Stimulated activated CD8-positive, alpha-beta memory T cell treated with anti-CD3 and anti-CD28 coated beads, Interleukin-4, amount 100 ng/mL, for 4 hours (primary cell): ENCODE results near the gene CRK.
"Not testable (repeated sequence)": the region's sequence is repeated elsewhere in the genome, so short reads cannot be mapped to it uniquely, and the experiment has no call there.

Source experiments
- DNase-seq, 2 donors: peaks; one replicate each; pipeline ENCODE4 v3.0.0-alpha.2; 2020; ENCODE audit warnings: low read depth in 2 of 2, low spot score in 1 of 2

The CRK gene

GRCh38 chr17:1431631-1432104, 24.4 kb downstream of the CRK start:
- no peak for DNase-seq

GRCh38 chr17:1423456-1424135, 32.4 kb downstream of the CRK start:
- DNase-seq = no peak

GRCh38 chr17:1422885-1423284, 33.1 kb downstream of the CRK start:
- no peak for DNase-seq

- no peak for DNase-seq
These were observed 34.6 kb downstream of the CRK start for GRCh38 chr17:1421470-1421869.

- DNase-seq = no peak
These were observed 35.1 kb downstream of the CRK start for GRCh38 chr17:1420981-1421380.

- no peak for DNase-seq
These were observed 35.9 kb downstream of the CRK start for GRCh38 chr17:1420163-1420562.

GRCh38 chr17:1418476-1418875, 37.6 kb downstream of the CRK start:
- DNase-seq = not testable (repeated sequence)

- DNase-seq = no peak
These were observed 39.6 kb downstream of the CRK start for GRCh38 chr17:1416414-1416813.

GRCh38 chr17:1414634-1415033, 41.4 kb downstream of the CRK start:
- DNase-seq = no peak

- no peak for DNase-seq
These were observed 41.9 kb downstream of the CRK start for GRCh38 chr17:1414001-1414574.

- no peak for DNase-seq
These were observed 42.7 kb downstream of the CRK start for GRCh38 chr17:1413281-1413791.

- DNase-seq = no peak
These were observed 43.6 kb downstream of the CRK start for GRCh38 chr17:1412185-1413110.

- DNase-seq = no peak
These were observed 53.8 kb downstream of the CRK start for GRCh38 chr17:1402262-1402586.

- peak; percentile 89 to 95 for DNase-seq
These were observed 56.1 kb downstream of the CRK start, which contains the start of gene YWHAE for GRCh38 chr17:1399679-1400512. Gene YWHAE, minus strand, starts transcription at chr17:1400222. Its CDS starts 112 bp downstream, at chr17:1400110.

GRCh38 chr17:1398931-1399678, 56.9 kb downstream of the CRK start:
- DNase-seq = peak in 1 of 2 donors; percentile 20

- no peak for DNase-seq
These were observed 58.0 kb downstream of the CRK start for GRCh38 chr17:1398028-1398427.

GRCh38 chr17:1395876-1396665, 60.0 kb downstream of the CRK start:
- not testable (repeated sequence) for DNase-seq

GRCh38 chr17:1391577-1391976, 64.5 kb downstream of the CRK start:
- DNase-seq = no peak
